Osteocyte (in vitro differentiated cells): ENCODE measurements around the gene MRPS26. TPM values are rescaled to one million over a fixed set of nuclear protein-coding genes. Genes with fewer than 3 reads are reported as not detected.
"Not testable (repeated sequence)": the region's sequence is repeated elsewhere in the genome, so short reads cannot be mapped to it uniquely, and the experiment has no call there.

Experiments
- DNase-seq: peaks from one replicate; pipeline ENCODE4 v3.0.0; 2021; ENCODE audit warnings: mixed read lengths; ENCODE audit not compliant: unreplicated experiment; ENCODE audit errors: extremely low spot score
- H3K27ac Mint-ChIP-seq: one replicate; pipeline ENCODE4 v1.8.0; 2021; ENCODE audit warnings: mild to moderate bottlenecking, mixed read lengths; ENCODE audit not compliant: unreplicated experiment
- H3K27me3 Mint-ChIP-seq: one replicate; pipeline ENCODE4 v1.8.0; 2021; ENCODE audit warnings: mixed read lengths; ENCODE audit not compliant: unreplicated experiment
- H3K36me3 Mint-ChIP-seq: one replicate; pipeline ENCODE4 v1.8.0; 2021; ENCODE audit warnings: mixed read lengths; ENCODE audit not compliant: unreplicated experiment
- H3K4me1 Mint-ChIP-seq: one replicate; pipeline ENCODE4 v1.8.0; 2021; ENCODE audit warnings: mixed read lengths; ENCODE audit not compliant: unreplicated experiment
- H3K4me3 Mint-ChIP-seq: one replicate; pipeline ENCODE4 v1.8.0; 2021; ENCODE audit warnings: mild to moderate bottlenecking, moderate library complexity, mixed read lengths; ENCODE audit not compliant: unreplicated experiment
- H3K9me3 Mint-ChIP-seq: one replicate; pipeline ENCODE4 v1.8.0; 2021; ENCODE audit warnings: mixed read lengths; ENCODE audit not compliant: unreplicated experiment
- total RNA-seq: library from RNA; stranded (reverse); gene quantifications from 2 replicates; pipeline ENCODE4 v1.2.1, GENCODE V29; 2021
- TF ChIP-seq, protein P1 (sequence below): fragments of 200-600 bp; sonication (generic); IDR thresholded peaks from 2 replicates; pipeline ENCODE4 v1.5.0; 2021; ENCODE audit warnings: antibody characterized with exemption, mild to moderate bottlenecking, moderate library complexity

Gene MRPS26
- total RNA-seq, 1 donor from 2014 or later: 44.4 TPM

DNA sequence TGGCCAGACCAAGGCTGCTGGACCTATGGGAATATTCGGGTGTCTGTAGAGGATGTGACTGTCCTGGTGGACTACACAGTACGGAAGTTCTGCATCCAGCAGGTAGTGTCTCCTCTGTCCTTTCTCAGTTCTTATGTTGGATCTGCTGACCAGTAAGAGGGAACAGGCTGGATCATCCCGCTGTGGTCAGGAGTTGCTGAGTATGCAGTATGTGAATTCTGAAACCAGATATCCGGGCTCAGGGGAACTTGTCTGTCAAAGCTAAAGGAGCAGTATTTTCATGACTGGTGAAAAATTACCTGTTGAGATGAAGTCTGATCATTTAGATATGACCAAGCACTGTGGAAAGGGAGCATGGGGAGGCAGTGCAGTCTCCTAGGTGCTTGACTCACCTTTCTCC, 24.5 kb upstream of the MRPS26 start:
- Mint-ChIP-seq H3K4me3 (no peak overlapping the region), H3K27me3 (no peaks in the 10 kb centered on the region), H3K9me3 (no peaks in the 10 kb centered on the region), H3K4me1 (no peaks in the 10 kb centered on the region), H3K36me3 (peaks cover 24% of the 10 kb centered on the region), H3K27ac (no peak overlapping the region)
- DNase-seq: no peak
- TF ChIP-seq, protein P1, sequence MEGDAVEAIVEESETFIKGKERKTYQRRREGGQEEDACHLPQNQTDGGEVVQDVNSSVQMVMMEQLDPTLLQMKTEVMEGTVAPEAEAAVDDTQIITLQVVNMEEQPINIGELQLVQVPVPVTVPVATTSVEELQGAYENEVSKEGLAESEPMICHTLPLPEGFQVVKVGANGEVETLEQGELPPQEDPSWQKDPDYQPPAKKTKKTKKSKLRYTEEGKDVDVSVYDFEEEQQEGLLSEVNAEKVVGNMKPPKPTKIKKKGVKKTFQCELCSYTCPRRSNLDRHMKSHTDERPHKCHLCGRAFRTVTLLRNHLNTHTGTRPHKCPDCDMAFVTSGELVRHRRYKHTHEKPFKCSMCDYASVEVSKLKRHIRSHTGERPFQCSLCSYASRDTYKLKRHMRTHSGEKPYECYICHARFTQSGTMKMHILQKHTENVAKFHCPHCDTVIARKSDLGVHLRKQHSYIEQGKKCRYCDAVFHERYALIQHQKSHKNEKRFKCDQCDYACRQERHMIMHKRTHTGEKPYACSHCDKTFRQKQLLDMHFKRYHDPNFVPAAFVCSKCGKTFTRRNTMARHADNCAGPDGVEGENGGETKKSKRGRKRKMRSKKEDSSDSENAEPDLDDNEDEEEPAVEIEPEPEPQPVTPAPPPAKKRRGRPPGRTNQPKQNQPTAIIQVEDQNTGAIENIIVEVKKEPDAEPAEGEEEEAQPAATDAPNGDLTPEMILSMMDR: no peak

DNA sequence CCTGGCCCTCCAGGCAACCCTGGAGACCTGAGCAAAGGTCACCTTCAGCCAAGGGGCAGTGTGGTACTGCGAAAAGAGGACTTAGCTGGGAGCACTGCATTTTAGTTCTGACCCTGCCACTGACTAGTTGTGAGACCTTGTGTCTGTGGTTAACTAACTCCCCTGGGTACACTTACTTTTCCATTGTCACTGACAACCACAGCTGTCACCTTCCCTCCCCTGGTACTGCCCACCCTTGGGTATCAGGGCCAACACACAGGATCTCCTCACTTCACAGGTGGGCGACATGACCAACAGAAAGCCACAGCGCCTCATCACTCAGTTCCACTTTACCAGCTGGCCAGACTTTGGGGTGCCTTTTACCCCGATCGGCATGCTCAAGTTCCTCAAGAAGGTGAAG, 24.1 kb upstream of the MRPS26 start:
- no peaks in the 10 kb centered on the region for H3K27me3 Mint-ChIP-seq
- peaks cover 25% of the 10 kb centered on the region for H3K36me3 Mint-ChIP-seq
- H3K4me1 Mint-ChIP-seq: no peaks in the 10 kb centered on the region
- H3K4me3 Mint-ChIP-seq: no peak overlapping the region
- no peaks in the 10 kb centered on the region for H3K9me3 Mint-ChIP-seq
- TF ChIP-seq, protein P1: no peak
- no peak for DNase-seq
- H3K27ac Mint-ChIP-seq: no peak overlapping the region

GRCh38 chr20:3022559-3023490, 23.0 kb upstream of the MRPS26 start:
- DNase-seq, H3K4me1 Mint-ChIP-seq, H3K9me3 Mint-ChIP-seq, H3K4me3 Mint-ChIP-seq, H3K27ac Mint-ChIP-seq, H3K27me3 Mint-ChIP-seq: not testable (repeated sequence)
- peaks cover 24% of the 10 kb centered on the region for H3K36me3 Mint-ChIP-seq

DNA sequence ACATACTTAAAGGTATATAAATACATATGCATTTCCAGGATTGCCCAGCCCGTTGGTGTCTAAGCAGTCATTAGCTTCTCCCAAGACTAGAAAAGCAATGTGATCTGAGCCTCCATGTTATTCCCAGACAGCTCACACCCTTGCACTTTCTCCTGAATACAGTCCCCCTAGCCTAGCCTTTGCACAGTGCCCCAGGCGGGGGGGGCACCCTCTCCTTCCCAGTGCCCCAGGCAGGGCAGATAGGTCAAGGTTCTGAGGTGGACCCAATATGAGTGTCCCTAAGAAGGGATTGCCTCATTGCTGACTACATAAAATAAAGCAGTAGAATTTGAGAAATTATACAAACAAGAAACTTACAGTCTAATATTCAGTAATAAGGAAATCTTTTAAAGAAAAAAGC, 17.9 kb upstream of the MRPS26 start:
- peaks cover 33% of the 10 kb centered on the region for H3K36me3 Mint-ChIP-seq
- H3K9me3 Mint-ChIP-seq: no peaks in the 10 kb centered on the region
- TF ChIP-seq, protein P1: no peak
- H3K4me1 Mint-ChIP-seq: no peaks in the 10 kb centered on the region
- H3K27me3 Mint-ChIP-seq: no peaks in the 10 kb centered on the region
- H3K27ac Mint-ChIP-seq: no peak overlapping the region
- no peak for DNase-seq
- no peak overlapping the region for H3K4me3 Mint-ChIP-seq

- H3K27ac Mint-ChIP-seq: no peak overlapping the region
- TF ChIP-seq, protein P1: no peak
- H3K27me3 Mint-ChIP-seq: no peaks in the 10 kb centered on the region
- no peak for DNase-seq
- no peaks in the 10 kb centered on the region for H3K4me1 Mint-ChIP-seq
- H3K36me3 Mint-ChIP-seq: peaks cover 43% of the 10 kb centered on the region
- no peak overlapping the region for H3K4me3 Mint-ChIP-seq
- no peaks in the 10 kb centered on the region for H3K9me3 Mint-ChIP-seq
These were observed 14.2 kb upstream of the MRPS26 start for GRCh38 chr20:3031524-3032147.
